Measurements from ENCODE around the gene WDSUB1.

WDSUB1 gene

DNA sequence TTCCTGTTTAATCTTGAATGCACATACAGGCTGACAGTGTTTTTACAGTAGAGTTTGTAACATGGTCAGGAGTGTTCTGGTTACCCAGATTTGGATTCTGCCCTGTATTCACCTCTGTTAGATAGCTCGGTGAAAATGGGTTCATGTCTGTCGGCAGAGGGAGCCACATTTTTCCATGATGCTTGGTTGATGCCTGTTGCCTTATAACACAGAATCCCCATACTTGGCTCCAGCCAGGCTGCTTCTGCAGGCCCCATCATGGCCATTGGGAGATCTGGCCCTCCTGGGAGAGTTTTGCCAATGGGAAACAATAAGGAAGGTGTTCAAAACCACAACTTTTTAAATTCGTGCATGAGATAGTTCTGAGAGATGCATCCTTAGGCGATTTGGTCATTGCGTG lies 78.1 kb downstream of the WDSUB1 start:
- no peak overlapping the region for H3K27ac ChIP-seq
- TF ChIP-seq, protein P1, sequence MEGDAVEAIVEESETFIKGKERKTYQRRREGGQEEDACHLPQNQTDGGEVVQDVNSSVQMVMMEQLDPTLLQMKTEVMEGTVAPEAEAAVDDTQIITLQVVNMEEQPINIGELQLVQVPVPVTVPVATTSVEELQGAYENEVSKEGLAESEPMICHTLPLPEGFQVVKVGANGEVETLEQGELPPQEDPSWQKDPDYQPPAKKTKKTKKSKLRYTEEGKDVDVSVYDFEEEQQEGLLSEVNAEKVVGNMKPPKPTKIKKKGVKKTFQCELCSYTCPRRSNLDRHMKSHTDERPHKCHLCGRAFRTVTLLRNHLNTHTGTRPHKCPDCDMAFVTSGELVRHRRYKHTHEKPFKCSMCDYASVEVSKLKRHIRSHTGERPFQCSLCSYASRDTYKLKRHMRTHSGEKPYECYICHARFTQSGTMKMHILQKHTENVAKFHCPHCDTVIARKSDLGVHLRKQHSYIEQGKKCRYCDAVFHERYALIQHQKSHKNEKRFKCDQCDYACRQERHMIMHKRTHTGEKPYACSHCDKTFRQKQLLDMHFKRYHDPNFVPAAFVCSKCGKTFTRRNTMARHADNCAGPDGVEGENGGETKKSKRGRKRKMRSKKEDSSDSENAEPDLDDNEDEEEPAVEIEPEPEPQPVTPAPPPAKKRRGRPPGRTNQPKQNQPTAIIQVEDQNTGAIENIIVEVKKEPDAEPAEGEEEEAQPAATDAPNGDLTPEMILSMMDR (IDR thresholded peaks at IDR 0.05; ENCODE audit: low read depth, low read length, missing control alignments): peak; percentile 23
- peaks cover 8% of the 10 kb centered on the region for H3K36me3 ChIP-seq (replicated peaks)
- DNase-seq: no peak
- in situ Hi-C loops (cut with HindIII; ENCODE audit: low pct_ligation_motif_present, low sequenced_read_pairs): no loop called here
- no peak overlapping the region for H3K4me3 ChIP-seq (ENCODE audit: low read depth, low read length)
- no peaks in the 10 kb centered on the region for H3K27me3 ChIP-seq (replicated peaks)

DNA sequence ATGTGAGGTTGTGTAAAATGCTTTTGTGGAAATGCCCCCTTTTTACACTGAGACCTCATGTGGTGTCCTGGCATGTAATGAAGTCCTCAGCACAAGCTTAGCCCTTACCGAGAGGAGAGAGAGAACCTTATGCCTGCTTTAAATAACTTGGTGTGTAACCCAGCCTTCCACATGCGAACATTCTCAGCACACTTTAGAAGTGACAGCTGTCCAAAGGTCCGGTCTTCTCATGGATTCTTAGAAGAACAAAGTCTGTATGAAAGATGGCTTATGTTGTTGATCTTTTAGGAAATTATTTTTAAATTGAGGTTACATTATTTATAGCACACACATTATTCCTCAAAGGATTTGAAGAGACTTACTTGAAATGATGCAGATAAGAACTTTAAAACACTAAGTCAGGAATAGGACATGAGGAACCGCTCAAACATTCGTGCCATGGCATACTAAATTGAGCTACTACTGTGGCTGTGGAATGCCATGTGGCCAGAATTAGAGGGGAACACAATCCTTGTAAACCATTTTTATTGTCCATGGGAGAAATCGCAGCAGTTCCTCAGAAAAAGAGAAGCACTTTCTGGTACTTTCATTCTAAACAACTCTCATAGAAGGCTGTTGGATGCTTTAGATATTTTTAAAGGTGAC lies 79.6 kb downstream of the WDSUB1 start:
- TF ChIP-seq, protein P1 (IDR thresholded peaks at IDR 0.05; ENCODE audit: low read depth, low read length, missing control alignments): no peak
- DNase-seq: no peak
- H3K36me3 ChIP-seq (replicated peaks): peaks cover 10% of the 10 kb centered on the region
- H3K27me3 ChIP-seq (replicated peaks): no peaks in the 10 kb centered on the region
- H3K4me3 ChIP-seq (ENCODE audit: low read depth, low read length): no peak overlapping the region
- no peak overlapping the region for H3K27ac ChIP-seq
- in situ Hi-C loops (cut with HindIII; ENCODE audit: low pct_ligation_motif_present, low sequenced_read_pairs): no loop called here

DNA sequence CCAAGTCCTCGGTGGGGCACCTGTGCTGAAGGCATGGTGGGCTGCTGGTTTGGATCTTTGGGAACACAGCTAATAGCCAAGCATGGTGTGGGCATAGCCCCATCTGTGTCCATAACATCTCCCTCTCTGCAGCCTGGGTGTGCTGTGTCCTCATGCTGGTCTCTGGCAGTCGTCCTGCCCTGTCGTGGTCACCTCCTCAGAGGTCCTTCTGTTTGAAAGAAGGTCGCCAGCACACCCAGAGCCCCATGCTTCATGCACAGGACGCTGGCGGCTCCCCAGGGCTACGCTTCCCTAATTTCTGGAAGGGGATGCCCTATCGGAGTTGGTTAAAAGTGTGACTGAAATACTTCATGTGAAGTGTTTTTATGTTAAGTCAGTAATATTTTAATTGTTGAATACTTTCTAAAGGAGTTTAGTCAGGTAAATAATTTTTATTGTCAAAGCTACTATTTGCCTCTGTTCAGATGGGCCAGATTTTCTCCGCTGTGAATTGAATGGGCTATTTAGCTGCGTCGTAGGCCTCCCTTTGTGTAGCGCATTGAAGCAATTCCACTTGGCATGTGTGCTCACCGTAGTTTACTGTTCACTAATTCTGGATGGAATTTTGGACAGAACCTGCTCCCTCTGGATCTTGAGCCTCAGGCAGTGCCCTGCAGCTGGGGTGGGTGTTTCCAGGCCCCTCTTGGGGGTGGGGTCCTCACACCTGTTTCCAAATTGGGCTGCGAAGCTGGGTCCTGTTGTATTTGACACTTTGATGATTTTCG lies 81.9 kb downstream of the WDSUB1 start:
- Histone ChIP-seq H3K4me3 (ENCODE audit: low read depth, low read length) (no peak overlapping the region), H3K36me3 (replicated peaks) (peaks cover 14% of the 10 kb centered on the region), H3K27ac (no peak overlapping the region), H3K27me3 (replicated peaks) (no peaks in the 10 kb centered on the region)
- DNase-seq: no peak
- TF ChIP-seq, protein P1 (IDR thresholded peaks at IDR 0.05; ENCODE audit: low read depth, low read length, missing control alignments): no peak
- in situ Hi-C loops (cut with HindIII; ENCODE audit: low pct_ligation_motif_present, low sequenced_read_pairs): no loop called here

DNA sequence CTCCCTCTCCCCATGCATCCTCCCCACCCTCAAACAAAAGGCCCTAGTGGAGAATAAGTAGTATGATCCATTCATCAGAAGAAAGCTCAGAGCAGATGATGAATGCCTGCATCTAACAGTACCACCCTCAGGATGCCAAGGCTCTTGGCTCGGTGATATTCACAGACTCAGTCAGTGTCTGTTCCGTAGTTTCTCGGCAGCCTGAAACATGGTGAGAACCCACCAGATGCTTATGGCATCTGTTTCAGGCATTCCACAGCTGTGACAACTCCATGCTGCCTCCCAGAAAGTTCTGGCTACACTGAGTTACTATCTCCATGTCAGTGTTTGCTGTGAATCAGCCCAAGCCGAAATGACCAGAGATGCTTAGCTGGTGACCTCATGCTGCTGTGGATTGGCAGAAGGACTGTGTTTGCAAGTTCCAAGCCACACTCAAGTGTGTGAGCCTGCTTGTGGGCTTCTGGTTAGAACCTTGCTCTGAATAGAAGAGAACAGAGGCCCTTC lies 83.9 kb downstream of the WDSUB1 start:
- TF ChIP-seq, protein P1 (IDR thresholded peaks at IDR 0.05; ENCODE audit: low read depth, low read length, missing control alignments): peak; percentile 11
- peak; percentile 100 for DNase-seq
- in situ Hi-C loops (cut with HindIII; ENCODE audit: low pct_ligation_motif_present, low sequenced_read_pairs): no loop called here
- Histone ChIP-seq H3K27me3 (replicated peaks) (no peaks in the 10 kb centered on the region), H3K4me3 (ENCODE audit: low read depth, low read length) (no peak overlapping the region), H3K27ac (peak overlapping the region; percentile 81), H3K36me3 (replicated peaks) (peaks cover 31% of the 10 kb centered on the region)

DNA sequence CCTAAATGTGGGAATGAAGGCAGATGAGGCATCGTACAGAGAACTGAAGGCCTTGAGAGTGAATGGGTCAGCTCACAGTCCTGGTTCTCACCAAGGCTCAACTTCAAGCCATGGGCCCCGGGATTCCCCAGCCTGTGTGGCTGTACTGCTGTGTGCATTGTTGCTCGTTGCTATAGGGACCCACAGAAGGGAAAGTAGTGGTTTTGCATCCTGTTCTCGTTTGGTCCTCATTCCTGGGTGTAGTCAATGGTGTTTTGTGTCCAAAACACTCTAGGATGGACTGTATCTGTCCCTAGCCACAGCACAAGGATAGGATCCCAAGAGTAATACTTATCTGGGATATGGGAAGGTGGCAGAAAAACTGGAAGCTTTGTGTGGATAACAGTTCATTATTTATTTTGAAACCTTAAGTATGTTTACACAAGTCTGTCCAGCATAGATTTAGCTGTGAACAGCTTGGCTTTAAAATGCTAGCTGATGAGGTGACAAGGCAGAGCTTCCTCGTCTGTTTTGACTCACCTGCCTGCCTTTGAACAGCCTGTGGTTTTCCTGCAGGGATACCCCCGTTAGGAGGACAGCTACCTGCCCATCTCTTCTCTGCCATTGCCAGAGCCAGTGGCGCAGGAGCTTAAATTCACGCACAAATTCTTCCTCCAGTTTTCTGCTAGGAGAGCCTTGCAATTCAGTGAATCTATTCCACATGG lies 85.0 kb downstream of the WDSUB1 start:
- peak; percentile 56 for DNase-seq
- no peaks in the 10 kb centered on the region for H3K27me3 ChIP-seq (replicated peaks)
- H3K4me3 ChIP-seq (ENCODE audit: low read depth, low read length): no peak overlapping the region
- in situ Hi-C loops (cut with HindIII; ENCODE audit: low pct_ligation_motif_present, low sequenced_read_pairs): no loop called here
- TF ChIP-seq, protein P1 (IDR thresholded peaks at IDR 0.05; ENCODE audit: low read depth, low read length, missing control alignments): no peak
- H3K27ac ChIP-seq: peak overlapping the region; percentile 81
- peaks cover 41% of the 10 kb centered on the region for H3K36me3 ChIP-seq (replicated peaks)

Data from brain microvascular endothelial cell (primary cell).